Measurements from ENCODE around the gene C20orf96. TPM values are rescaled to one million over a fixed set of nuclear protein-coding genes. Genes with fewer than 3 reads are reported as not detected.

Gene C20orf96
- total RNA-seq, 1 experiment from 2014 or later, result 20.5 TPM

DNA sequence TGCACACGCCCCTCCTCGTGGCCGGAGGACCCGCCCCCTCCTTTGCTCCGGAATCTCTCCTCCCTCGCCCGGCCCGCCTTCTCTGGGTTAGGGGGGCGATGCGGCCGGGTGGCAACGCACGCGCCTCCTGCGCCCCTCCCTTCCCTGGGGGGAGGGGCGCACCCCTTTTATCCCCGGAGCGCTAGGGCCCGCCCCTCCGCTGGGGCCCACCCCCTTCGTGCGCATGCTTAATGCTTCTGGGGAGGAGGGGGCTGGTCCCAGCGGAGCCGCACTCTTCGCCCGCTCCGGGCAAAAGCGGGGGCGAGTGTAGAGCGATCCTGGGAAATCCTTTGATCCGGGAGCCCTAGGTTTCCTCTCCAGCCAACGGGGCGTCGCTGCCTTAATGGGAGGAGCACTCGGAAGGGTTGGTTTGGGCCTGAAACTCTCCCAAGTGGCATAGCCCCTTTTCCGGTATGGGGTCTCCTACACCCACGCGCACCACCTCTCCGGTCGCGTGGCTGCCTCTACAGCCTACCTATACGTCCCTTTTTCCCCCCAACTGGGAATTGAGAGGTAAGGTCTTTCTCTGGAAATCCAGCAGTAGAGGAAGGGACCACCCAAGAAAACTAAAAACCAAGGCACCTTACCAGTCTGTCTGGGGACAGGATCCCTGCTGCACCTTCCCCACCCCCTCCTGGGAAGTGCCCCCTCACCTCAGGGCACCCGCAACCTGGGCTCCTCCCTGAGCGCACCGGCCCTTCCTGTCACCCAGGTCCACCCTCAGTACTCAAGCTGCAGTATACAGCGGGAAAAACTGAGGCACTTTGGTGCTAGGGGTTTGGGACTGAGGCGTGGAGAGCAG is 36.9 kb upstream of the C20orf96 start:
- in situ Hi-C loops (cut with HindIII; ENCODE audit: low pct_unique_long_range_greater_than_20kb, low sequenced_read_pairs) (no loop called here), intact Hi-C loops (cut with micrococcal nuclease; ENCODE audit: unreplicated experiment) (no loop called here)
- H3K27me3 ChIP-seq (ENCODE audit: control insufficient read depth, insufficient read depth, low read length), result no peaks in the 10 kb centered on the region
- TSS peak; percentile 82 for BruUV-seq (replicated peaks)
- DNase-seq (ENCODE audit: low read depth, low spot score) (no peak), ATAC-seq (peak; percentile 44)
- H3K36me3 ChIP-seq (ENCODE audit: control insufficient read depth, insufficient read depth, low read length), result no peaks in the 10 kb centered on the region; the same call in 1 of the 2 replicates
- peak overlapping the region; percentile 87 for H3K27ac ChIP-seq (ENCODE audit: low read length)
- peak overlapping the region; percentile 74 to 79 for H3K4me3 ChIP-seq (ENCODE audit: low read depth in 2 of 2, low read length in 2 of 2)
- H3K9me3 ChIP-seq (ENCODE audit: control insufficient read depth, insufficient read depth, low read depth, low read length), result no peaks in the 10 kb centered on the region
- POLR2A ChIA-PET, result interaction anchor here (0.7 kb wide), 1 partner anchor 28 kb away, joined by 8 read pairs; no protein-coding TSS in a partner anchor
- CTCF ChIA-PET, result no interaction called here
- H3K4me1 ChIP-seq (ENCODE audit: control insufficient read depth, insufficient read depth, low read length), result peaks cover 28% of the 10 kb centered on the region
- TF ChIP-seq, protein P1, sequence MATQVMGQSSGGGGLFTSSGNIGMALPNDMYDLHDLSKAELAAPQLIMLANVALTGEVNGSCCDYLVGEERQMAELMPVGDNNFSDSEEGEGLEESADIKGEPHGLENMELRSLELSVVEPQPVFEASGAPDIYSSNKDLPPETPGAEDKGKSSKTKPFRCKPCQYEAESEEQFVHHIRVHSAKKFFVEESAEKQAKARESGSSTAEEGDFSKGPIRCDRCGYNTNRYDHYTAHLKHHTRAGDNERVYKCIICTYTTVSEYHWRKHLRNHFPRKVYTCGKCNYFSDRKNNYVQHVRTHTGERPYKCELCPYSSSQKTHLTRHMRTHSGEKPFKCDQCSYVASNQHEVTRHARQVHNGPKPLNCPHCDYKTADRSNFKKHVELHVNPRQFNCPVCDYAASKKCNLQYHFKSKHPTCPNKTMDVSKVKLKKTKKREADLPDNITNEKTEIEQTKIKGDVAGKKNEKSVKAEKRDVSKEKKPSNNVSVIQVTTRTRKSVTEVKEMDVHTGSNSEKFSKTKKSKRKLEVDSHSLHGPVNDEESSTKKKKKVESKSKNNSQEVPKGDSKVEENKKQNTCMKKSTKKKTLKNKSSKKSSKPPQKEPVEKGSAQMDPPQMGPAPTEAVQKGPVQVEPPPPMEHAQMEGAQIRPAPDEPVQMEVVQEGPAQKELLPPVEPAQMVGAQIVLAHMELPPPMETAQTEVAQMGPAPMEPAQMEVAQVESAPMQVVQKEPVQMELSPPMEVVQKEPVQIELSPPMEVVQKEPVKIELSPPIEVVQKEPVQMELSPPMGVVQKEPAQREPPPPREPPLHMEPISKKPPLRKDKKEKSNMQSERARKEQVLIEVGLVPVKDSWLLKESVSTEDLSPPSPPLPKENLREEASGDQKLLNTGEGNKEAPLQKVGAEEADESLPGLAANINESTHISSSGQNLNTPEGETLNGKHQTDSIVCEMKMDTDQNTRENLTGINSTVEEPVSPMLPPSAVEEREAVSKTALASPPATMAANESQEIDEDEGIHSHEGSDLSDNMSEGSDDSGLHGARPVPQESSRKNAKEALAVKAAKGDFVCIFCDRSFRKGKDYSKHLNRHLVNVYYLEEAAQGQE (IDR thresholded peaks at IDR 0.05; ENCODE audit: insufficient read depth in 1 of 2, low read depth in 2 of 2, low read length in 1 of 2), result 0 out of 4 replicates have a peak, but pooled peaks of 1 of the 2 experiments have one; percentile 38
- TF ChIP-seq, protein P2, sequence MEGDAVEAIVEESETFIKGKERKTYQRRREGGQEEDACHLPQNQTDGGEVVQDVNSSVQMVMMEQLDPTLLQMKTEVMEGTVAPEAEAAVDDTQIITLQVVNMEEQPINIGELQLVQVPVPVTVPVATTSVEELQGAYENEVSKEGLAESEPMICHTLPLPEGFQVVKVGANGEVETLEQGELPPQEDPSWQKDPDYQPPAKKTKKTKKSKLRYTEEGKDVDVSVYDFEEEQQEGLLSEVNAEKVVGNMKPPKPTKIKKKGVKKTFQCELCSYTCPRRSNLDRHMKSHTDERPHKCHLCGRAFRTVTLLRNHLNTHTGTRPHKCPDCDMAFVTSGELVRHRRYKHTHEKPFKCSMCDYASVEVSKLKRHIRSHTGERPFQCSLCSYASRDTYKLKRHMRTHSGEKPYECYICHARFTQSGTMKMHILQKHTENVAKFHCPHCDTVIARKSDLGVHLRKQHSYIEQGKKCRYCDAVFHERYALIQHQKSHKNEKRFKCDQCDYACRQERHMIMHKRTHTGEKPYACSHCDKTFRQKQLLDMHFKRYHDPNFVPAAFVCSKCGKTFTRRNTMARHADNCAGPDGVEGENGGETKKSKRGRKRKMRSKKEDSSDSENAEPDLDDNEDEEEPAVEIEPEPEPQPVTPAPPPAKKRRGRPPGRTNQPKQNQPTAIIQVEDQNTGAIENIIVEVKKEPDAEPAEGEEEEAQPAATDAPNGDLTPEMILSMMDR (IDR thresholded peaks at IDR 0.05), result no peak
- peak; percentile 69; the same call in 1 of the 2 replicates for TF ChIP-seq POLR2AphosphoS5 (IDR thresholded peaks at IDR 0.05; ENCODE audit: low read depth, low read length)
- TF ChIP-seq TCF7L2 (IDR thresholded peaks at IDR 0.05; ENCODE audit: low read depth, low read length), result peak; percentile 84
- TF ChIP-seq SIN3A (IDR thresholded peaks at IDR 0.05; ENCODE audit: borderline replicate concordance, insufficient read depth, low read depth, low read length), result peak; percentile 1; the same call in 1 of the 2 replicates

DNA sequence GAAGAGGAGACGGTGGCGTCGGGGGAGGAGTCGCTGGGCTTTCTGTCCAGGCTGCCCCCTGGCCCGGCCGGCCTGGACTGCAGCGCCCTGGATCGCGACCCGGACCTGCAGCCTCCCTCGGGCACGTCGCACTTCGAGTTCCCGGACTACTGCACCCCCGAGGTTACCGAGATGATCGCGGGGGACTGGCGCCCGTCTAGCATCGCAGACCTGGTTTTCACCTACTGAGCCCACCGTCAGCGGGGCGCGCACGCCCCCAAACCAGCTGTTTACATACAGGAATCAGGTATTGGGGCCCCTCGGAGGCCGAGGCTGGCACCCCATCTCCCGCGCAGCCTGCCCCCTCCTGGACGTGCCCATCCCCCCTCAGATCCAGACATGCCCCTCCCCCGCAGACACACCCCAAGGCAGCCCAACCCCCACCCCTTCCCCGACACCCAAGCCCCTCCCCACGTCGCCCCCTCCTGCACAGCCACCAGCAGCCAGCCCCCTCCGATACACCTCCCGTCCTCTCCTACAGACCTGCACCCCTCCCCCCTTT is 36.2 kb upstream of the C20orf96 start:
- no peaks in the 10 kb centered on the region for H3K9me3 ChIP-seq (ENCODE audit: control insufficient read depth, insufficient read depth, low read depth, low read length)
- peaks cover 28% of the 10 kb centered on the region for H3K4me1 ChIP-seq (ENCODE audit: control insufficient read depth, insufficient read depth, low read length)
- peak overlapping the region; percentile 74 to 79 for H3K4me3 ChIP-seq (ENCODE audit: low read depth in 2 of 2, low read length in 2 of 2)
- no peak for DNase-seq (ENCODE audit: low read depth, low spot score)
- TF ChIP-seq POLR2AphosphoS5 (IDR thresholded peaks at IDR 0.05; ENCODE audit: low read depth, low read length) (no peak), SIN3A (IDR thresholded peaks at IDR 0.05; ENCODE audit: borderline replicate concordance, insufficient read depth, low read depth, low read length) (peak; percentile 59; the same call in 1 of the 2 replicates)
- peak overlapping the region; percentile 85 for H3K27ac ChIP-seq (ENCODE audit: low read length)
- no peaks in the 10 kb centered on the region; the same call in 1 of the 2 replicates for H3K36me3 ChIP-seq (ENCODE audit: control insufficient read depth, insufficient read depth, low read length)
- H3K27me3 ChIP-seq (ENCODE audit: control insufficient read depth, insufficient read depth, low read length), result no peaks in the 10 kb centered on the region
- in situ Hi-C loops (cut with HindIII; ENCODE audit: low pct_unique_long_range_greater_than_20kb, low sequenced_read_pairs) (no loop called here), intact Hi-C loops (cut with micrococcal nuclease; ENCODE audit: unreplicated experiment) (no loop called here)
- CTCF ChIA-PET, result no interaction called here
- POLR2A ChIA-PET, result interaction anchor here (0.6 kb wide), 1 partner anchor 169 kb away, joined by 3 read pairs; the partner anchor contains the start of gene DEFB127
- peak; percentile 6 for ATAC-seq
- BruUV-seq (replicated peaks), result no TSS peak
